ENCODE data around the gene HSPA12B. TPM values are rescaled to one million over a fixed set of nuclear protein-coding genes. Genes with fewer than 3 reads are reported as not detected.

Gene HSPA12B
- total and polyA plus RNA-seq, 2 of the 8 experiments (the other 6 are each of a cell fraction or from before 2014, with no cell fraction given): 2.2 to 4.3 TPM

DNA sequence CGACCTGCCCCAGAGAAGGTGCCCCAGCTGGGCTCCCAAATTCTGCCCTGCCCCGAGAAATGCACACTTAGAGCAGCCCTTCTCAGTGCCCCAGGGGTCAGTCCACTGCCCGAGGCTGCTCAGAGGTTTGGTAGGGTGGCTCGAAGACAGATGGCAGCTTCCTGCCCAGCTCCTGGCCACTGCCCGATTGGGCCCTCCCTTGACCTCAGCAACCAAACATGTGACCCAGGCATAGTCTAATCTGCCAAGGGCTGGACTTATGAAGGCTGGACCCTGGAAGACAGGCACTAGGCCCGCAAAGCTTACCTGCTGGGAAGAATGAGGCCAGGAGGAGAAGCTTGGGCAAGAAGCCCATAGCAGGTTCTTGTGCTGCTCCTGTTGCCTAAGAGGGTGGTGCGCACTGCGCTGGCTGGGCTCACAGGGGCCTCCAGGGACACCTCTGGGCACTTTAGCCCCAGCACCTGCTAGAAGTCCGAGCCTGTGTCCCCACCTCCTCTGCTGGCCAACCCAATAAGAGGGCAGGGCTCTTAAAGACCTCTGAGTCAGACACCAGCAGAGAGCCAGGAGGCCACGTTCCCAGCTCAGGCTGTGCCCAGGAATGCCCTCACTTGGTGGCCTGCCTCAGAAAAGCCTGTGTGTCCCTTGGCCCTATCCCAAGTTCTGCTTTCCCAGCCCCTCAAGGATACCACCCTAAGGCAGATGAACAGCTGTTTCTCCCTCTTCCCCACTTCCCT lies 25.5 kb upstream of the HSPA12B start (continued):
- TF ChIP-seq HDAC2 (IDR thresholded peaks at IDR 0.05; ENCODE audit: borderline replicate concordance in 1 of 2, low read depth in 2 of 2, low read length in 2 of 2) (no peak), RAD21 (IDR thresholded peaks at IDR 0.05 in 1 of 2, conservative IDR thresholded peaks at IDR 0.05 in 1 of 2; ENCODE audit: low read depth in 2 of 2, low read length in 2 of 2) (no peak), EP300 (IDR thresholded peaks at IDR 0.05; ENCODE audit: borderline replicate concordance in 1 of 2, low read depth in 2 of 2, low read length in 2 of 2) (no peak)

All from H1 (cell line).